NCI-H345 (cell line): ENCODE measurements around the gene LRP1.

Experiments
- DNase-seq: peaks from one replicate; lab custom pipeline; 2025; lab: John Stamatoyannopoulos, UW

LRP1 gene

GRCh38 chr12:57094208-57095160, 33.8 kb upstream of the LRP1 start:
- no peak for DNase-seq

DNA sequence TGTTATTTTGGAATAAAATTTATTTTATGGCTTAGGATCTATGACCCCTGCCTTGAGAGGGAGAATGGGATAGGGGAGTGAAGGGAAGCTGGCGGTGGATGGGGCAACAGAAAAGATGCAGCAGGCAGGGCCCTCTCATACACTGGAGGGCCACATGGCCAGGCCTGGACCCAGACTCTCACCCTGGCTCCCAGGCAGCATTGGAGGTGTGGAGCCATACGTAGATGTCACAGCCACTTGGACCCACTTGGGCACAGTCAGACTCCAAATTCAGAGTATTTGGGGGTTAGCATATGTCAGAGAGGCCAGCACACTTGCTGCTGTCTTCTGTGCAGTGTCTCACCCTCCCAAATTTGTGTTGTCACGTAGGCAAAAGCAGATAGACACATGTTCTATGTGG, 32.8 kb upstream of the LRP1 start:
- DNase-seq, result no peak

GRCh38 chr12:57096099-57096572, 32.1 kb upstream of the LRP1 start:
- peak; percentile 36 for DNase-seq

DNA sequence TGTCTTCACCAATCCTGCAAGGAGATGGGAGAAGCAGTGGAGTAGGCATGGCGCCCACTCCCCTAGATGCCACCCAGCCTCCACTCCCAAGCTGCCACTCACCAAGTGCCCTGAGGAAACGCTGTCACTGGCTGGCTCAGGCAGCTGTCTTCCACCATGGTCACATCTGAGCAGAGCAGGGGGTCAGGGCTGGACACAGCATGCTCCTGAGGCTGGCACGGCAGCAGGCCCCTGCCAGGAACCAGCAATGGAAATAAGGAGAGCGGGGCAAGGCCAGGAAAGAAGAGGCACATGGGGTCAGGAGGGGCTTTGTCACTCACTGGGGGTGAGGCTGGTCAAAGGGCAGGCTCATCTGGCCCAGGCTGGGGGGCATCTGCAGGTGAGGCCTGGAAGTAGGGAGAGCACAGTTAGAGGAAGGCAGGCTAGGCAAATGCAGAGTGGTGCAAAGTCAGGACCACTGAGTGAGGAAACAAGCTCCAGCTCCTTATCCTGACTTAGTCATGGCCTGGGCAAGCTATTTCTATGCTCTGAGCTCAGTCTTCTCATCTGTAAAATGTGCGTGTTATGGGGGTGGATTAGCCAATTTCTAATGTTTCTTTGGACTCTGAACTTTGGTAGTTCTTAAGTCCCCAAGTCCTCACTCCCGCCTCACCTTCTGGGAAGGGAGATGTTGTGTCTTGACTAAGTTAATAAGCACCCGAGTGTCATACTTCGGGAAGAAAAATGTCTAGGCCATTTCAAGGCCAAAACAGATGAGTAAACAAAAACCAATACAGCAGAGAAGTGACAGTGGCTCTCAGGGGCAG, 31.3 kb upstream of the LRP1 start:
- DNase-seq, result no peak

GRCh38 chr12:57097554-57097835, 30.8 kb upstream of the LRP1 start:
- no peak for DNase-seq

DNA sequence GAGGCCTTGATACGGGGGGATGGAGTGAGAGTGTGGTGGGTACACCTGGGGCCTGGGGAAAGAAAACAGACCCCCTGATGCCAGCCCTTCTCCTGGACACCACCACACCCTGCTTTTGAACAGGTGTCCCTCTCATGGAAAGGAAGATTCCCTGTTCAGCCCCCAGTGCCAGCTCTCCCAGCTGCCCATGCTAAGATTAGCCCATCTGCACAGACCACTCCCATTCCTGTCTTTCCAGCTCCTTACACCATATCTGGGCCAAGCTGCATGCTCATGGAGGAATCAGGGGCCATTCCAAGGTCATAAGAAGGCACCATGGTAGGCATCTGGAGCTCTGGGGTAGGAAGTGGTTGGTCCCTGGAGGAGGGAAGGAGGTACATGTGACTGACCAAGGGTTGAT, 29.7 kb upstream of the LRP1 start:
- DNase-seq, result no peak

- DNase-seq, result no peak
Observed at GRCh38 chr12:57099047-57099714, 29.1 kb upstream of the LRP1 start.

DNA sequence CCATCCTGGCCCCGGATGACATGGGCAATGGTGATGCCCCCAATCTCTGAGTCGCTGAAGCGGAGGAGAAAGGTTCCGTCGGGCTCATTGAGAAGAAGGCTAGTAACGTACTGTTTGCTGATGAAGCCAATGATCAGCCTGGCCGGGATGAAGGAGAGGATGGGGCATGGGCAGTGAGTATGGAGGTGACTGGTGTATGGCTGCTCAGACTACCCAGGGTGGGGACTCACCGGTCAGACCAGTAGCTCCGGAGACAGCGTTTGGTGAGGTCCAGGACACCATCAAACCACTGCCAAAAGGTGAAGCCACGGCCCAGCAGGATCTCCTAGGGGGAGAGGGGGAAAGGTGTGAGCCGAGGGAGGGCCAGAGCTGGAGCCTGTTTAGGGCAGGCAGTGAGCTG, 28.5 kb upstream of the LRP1 start:
- DNase-seq, result no peak

GRCh38 chr12:57101892-57102695, 26.2 kb upstream of the LRP1 start:
- DNase-seq, result no peak

DNA sequence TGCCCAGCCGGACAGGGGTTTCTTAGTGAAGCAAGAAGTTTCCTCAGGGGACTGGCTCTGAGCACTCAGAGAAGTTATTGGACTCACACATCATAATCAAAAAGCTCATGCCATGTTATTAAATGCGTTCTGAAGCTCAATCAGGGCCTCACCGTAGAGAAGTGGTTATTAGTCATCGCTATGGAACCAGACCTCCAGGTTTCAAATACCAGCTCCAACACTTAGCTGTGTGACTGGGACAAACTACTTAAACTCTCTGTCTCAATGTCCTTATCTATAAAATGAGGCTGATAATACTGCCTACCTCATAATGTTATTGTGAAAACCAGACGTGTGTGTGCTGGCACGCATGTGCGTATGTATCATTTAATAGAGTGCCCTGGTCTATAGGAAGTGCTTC, 24.4 kb upstream of the LRP1 start:
- no peak for DNase-seq

DNA sequence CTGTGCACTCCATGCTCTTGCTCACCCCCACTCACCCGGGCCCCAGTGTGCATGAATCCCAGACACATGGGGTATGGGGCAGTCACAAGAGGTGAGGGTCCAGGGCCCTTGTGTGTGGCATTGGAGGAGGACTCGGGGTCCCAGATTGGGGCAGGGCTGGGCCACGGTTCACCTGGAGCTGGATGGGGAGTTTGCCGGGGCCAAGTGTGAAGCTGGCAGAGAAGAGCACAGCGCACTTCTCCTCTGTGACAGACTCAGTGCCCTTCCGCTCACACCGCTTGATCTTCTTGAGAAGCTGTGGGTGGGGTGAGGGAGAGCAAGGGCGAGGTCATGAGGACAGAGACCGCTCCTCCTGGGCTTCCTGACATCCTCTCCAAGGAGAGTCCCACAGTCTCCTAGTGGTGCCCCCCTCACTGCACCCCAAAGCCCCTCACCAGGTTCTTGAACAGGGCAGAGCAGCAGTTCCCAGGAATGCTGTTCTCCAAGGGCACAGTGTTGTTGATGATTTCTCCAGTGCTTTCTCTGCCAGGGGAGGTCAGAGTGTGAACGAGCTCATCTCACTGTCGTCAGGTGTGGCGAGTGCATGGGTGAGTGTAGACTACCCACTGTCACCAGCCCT, 23.9 kb upstream of the LRP1 start:
- no peak for DNase-seq

DNA sequence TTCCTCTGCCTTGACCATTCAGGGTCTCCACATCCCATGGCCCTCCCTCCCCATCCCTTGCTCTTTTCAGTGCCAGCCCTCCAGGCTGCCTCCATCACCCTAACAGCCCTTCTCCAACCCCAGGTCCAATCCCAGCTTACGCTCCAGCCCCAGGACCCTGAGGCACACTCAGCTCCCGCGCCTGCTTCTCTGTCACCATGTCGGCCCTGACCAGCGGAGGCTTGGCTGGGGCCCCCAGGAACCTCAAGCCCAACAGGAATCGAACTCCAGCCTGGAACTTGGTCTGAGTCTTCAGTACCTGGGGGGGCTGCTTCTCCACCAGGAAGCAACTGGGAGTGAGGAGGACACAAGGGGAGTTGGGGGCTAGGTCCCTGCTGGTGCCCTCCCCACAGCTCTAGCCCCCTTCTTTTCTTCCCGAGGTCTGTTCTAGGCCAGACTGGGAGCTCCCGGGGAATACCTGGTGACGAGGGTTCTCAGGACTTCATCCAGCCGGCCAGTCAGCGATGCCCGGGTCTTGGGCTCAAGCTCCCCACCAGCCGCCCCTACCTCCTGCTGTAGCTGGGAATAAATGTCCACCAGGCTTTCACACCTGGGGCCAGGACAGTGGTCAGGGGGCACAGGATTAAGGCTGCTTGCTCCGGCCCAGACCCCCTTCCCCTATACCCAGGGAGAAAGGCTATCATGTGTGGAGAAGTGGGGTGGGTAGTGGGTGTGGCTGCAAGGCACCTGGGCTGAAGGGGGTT, 23.1 kb upstream of the LRP1 start:
- no peak for DNase-seq

GRCh38 chr12:57106021-57106708, 22.1 kb upstream of the LRP1 start:
- DNase-seq, result no peak

DNA sequence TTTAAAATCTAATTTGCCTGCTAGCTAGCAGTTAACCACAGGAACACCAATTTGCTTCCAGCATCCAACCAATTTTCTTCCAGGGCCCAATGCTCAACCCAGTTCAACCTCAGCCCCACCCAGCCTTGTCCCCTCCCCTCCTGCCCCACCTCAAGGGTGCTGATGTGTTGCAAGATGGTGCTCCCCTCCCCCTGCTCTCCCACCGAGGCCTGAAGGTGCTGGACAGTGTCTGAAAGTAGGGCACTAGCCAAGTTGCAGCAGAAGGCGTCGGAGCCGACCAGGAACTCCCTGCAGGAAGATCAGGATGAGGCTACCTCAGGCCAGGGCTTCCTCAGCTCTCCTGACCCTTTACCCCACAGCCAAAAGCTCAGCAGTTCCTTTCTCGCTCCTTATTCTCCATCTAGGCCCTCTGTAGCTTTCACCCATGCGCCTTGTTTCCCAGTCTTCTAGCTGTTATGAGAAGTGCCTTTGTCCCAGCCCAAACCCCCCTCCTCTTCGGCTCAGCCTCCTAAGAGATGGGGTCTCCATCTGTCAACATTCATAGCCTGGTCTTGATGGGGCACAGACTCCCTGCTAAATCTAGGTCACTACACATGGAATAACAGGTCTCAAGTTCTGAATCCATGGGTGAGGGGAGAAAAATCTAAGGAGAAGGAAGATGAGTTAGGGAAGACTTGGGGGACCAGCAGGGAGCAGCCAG, 20.7 kb upstream of the LRP1 start:
- DNase-seq, result no peak

GRCh38 chr12:57109207-57110103, 18.8 kb upstream of the LRP1 start:
- no peak for DNase-seq

DNA sequence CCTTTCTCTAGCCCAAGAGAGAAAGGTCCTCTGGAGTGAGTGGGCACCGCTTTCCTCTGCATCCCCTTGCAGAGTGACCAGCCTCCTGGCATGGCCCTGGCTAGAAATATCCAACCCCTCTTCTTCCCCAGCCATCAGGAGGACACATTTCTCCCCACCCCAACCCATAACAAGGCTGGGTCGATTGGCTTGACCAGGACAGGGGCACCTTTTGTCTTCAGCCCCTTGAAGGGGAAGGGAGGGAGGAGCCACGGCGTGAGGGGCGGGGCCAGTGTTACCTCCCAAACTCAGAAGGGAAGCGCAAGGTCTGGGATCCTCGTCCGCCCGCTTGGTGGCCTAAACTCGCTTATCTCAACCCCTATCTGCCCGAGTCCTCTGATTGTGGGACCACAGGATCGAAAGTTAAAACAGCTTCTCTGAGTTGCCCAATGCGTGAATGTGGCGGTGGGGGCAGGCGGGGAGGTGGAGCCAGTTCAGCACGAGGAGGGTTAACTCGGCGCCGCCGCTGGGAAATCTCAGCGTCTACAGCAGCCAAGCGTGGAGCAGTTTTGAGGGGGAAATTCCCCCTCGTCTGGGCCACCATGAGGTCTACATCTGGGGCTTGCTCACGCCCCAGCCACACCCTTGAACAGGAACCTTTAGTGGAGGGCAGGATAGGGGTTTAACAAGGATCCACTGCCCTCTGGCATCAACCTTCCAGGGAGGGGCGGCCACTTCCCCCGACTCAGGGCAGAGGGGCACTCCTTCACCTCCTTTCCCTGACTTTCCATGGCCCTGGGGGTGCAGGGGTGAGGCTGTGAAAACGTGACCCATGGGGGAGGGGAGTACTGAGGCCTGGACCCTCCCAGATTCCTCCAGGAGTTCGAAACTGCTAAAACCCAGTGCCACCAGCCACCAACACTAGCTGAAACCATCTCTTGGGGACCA, 17.9 kb upstream of the LRP1 start:
- DNase-seq, result no peak

GRCh38 chr12:57111031-57111734, 17.1 kb upstream of the LRP1 start, which contains the start of gene STAT6:
Gene STAT6, minus strand, starts transcription at chr12:57111362. Its CDS starts 3,084 bp downstream, at chr12:57108278.
- DNase-seq, result no peak
